HCEC 1CT (cell line): ENCODE measurements around the gene CRYGN.

Experiments
- DNase-seq: peaks from one replicate; pipeline ENCODE4 v3.0.0-alpha.2; 2017

The CRYGN gene

DNA sequence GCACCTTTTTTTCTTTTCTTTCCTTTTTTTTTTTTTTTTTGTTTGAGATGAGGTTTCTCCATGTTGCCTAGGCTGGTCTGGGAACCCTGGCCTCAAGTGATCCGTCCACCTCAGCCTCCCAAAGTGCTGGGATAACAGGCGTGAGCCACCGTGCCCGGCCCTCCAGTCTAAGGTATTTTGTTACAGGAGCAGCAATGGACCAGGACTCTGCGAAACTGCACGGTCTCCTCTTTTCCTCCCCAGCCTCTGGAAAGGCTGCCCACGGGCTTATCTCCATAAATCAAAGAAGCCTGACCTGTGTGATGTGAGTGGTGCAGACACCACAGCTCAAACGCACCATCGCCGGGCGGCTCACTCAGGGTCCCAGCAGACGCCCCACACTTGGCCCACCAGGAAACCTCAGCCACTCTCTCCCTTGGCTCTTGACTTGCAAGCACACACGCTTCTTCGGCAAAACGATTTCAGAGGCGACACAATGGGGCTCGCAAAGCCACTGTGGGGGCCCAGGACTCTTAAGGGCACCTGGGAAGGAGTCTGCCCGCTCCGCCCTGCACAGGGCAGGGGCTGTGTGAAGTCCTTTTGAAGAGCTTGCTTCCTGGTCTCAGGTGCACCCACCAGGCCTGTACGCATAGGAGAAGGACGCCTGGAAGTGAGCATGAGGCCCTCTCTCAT lies 50.7 kb downstream of the CRYGN start:
- no peak for DNase-seq

GRCh38 chr7:151388430-151388829 lies 51.5 kb downstream of the CRYGN start:
- DNase-seq = no peak

GRCh38 chr7:151388007-151388297 lies 52.0 kb downstream of the CRYGN start:
- DNase-seq = no peak

GRCh38 chr7:151387161-151388006 lies 52.6 kb downstream of the CRYGN start:
- DNase-seq = no peak

GRCh38 chr7:151386301-151387160 lies 53.4 kb downstream of the CRYGN start:
- DNase-seq = no peak

DNA sequence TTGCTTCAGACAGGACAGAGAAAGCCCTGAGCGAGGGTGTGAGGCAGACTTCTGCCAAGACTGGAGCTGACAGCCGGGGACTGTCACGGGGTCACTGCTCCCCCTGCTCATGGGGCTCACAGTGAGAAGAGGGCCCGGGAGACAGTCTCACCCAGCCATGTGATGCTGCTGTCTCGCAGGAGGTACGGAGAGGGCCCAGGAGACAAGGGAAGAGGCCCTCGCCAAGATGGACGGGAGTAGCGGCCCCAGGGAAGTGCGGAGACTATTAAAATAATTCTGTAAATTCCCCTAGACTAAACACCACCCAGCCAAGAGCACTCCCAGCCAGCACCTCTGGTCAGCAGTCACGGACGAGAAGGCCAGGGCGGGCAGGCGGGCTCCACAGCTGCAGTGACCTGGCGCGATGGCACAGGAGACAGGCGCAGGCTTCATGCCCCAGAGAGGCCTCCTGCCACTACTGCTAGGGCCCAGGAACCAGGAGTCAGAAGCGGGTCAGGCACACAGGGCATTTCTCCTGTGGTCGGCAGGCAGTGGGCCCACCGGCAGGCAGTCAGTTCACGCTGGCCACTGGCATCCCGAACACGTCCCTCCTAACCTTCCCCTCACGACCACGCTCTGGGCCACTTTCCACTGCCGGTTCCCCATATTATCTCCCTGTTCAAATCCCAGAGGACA lies 54.2 kb downstream of the CRYGN start:
- no peak for DNase-seq

DNA sequence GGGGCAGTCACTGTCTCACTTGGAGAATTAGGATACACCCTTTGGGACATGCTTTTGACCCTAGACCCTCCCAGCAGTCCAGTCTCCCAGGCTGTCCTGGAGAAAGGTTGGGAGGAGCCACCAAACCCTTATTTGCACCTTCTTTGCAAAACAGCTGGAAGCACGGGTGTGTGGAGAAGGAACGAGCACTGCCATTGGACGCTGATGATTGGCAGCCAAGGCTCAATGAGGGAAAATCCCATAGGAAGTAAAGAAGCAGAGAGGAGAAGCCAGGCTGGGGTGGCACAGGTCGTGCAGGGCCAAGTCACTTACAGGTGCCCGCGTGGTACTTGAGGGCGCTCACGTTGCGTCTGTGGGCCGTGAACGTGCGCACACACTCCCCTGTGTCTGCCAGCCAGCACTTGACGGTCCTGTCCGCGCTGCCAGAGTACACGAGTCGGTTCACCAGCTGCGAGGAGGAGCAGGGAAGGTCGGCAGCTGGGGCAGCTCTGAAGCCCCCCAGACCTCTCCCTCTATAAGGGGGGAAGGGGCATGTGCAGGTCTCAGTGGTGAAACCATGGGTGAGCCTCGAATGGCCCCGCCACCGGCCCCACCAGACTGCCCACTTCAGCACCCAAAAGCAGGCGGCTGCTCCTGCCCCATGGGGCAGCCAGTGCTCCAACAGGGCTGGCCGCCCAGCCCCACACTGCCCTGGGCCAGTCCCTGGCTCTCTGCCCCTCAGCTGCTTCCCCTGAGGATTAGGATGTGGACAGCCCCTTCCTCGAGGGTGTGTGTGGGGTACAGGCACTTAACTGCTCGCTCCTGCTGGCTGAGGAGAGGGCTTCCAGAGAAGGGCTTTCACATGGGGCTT lies 54.9 kb downstream of the CRYGN start:
- no peak for DNase-seq

DNA sequence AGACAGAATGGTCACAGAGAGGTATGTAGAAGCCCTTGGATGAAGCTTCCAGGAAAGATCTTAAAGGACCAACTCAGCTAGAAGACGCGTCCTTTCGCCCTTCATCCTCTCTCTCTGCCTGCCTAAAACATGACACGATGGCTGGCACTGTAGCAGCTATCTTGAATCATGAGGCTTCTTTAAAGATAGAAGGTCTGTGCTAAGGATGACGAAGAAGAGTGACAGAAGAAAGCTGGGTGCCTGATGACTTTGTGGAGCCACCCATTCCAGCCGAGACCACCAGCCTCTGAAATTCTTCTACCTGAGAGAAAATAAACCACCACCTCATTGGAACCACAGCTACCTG lies 55.6 kb downstream of the CRYGN start:
- no peak for DNase-seq

GRCh38 chr7:151383638-151384351 lies 56.1 kb downstream of the CRYGN start:
- DNase-seq = no peak

DNA sequence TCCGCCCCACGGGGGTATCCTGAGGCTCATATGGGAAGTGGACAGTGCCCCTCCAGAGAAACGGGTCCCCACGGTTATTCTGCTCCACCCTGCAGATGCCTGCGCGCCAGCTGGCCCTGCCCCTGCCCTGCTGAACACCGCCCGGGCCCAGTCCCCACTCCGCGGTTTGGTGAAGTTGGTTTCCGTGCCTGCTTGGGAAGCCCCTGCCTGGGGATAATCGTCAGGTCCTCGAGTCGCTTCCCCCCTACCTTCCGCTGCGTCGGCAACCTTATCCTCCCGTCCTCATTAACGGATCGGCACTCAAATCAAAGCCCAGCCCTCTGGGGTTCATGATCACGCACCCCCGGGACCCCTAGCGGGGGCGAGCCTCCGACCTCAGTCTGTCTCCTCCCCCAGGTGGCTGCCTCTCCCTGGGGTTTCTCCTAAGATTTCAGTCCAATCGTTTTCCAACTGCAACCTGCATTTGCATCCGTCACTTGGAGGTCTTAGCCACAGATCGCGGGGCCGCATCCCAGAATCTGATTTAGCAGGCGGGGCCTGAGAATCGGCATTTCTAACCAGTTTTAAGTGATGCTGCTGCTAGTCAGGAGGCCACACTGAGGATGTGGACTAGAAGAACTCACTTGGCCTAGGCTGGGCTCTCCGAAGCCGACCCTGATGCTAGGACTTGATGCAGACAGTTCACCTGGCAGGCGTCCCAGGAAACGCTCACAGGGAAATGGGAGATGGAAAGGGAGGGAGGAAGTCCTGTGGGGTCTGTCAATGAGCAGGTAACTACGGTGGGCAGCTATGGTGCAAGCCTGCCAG lies 57.7 kb downstream of the CRYGN start:
- no peak for DNase-seq

DNA sequence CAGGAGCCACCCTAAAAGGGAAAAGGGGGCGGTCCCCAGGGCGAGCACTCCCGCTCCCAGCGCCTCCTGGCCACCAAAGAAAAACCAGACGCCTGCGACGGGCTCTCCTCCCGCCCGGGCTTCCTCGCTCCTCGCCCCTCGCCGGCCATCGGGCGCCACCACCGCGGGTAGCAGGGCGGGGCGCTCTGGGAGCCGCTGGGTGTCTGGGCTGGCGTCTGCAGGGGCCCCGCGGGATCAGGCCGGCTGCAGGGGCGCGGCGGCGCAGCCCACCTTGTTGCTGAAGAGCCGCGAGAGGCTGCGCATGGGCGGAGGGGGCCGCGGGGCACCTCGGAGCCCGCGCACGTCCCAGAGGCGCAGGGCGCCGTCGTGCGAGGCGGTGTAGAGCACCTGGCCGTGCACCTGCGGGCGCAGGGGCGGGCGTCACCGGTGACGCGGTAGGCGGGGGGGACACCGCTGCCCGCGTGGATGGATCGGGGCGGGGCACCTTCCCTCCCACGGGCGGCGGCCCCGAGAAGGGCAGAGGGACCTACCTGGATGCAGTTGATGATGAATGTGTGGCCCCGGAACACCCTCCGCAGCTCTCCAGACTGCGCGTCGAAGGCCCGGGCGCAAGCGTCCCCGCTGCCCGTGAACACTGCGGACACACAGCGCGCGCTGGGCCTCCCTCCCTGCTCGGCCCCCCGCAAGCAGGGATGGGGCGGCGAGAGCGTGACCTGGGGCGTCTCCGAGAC lies 58.4 kb downstream of the CRYGN start:
- DNase-seq = no peak

GRCh38 chr7:151381098-151381347 lies 58.9 kb downstream of the CRYGN start:
- no peak for DNase-seq

- DNase-seq = no peak
Measured at GRCh38 chr7:151380199-151381097, 59.5 kb downstream of the CRYGN start.

GRCh38 chr7:151379534-151380198 lies 60.3 kb downstream of the CRYGN start:
- no peak for DNase-seq

DNA sequence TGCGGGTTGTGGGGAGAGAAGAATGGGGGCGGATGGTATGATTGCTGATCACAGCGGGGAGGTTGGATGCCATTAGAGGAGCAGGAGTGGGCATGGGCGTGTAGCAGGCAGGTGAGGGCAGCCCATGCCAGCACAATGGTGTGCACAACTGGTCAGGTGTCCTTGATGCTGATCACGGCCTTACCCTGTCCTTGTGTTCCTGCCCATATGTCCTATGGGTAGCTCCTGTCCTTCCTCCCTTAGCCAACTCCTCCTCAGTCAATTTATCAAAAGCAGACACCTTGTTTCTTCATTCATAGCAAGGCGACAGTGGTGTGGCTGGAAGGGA lies 60.8 kb downstream of the CRYGN start:
- DNase-seq = no peak
